ENCODE measurements around the gene SPATA6.
"Not testable (repeated sequence)": the region's sequence is repeated elsewhere in the genome, so short reads cannot be mapped to it uniquely, and the experiment has no call there.

Gene SPATA6

DNA sequence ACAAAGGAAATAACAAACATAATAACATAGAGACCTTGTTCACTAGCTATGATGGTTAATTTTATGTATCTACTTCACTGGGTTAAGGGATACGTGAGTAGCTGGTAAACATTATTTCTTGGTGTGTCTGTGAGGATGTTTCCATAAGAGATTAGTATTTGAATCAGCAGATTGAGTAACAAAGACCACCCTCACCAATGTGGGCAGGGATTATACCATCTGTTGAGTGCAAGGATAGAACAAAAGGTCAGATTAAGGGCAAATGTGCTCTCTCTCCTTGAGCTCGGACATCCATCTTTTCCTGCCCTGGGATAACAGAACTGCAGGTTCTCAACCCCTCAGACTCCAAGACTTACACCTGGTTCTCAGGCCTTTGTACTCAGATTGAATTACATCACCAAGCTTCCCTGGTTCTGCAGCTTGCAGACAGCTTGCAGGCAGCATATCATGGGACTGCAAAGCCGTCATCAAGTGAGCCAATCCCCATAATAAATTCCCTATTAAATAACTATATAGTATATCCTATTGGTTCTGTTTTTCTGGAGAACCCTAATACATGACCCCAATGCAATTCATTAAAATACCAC is 9.2 kb downstream of the SPATA6 start:
- in situ Hi-C loops (cut with MboI; ENCODE audit: low sequenced_read_pairs), result no loop called here

DNA sequence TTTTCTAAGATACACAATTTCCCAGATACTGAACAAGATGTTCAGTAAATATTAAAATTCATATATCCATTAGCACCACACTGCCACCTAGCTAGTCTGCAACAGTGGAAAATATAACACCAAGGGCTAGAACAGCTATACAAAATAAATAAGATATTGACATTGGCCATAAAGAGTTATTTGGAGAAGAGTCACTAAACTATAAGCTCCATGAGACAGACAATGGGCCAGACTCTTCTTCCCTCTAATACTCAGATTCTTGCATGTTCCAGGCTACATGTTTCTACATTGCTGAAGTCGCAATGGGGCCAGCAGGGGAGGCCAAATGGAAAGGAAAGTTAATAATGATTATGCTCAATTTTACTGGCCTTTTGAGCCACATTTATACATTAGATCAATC is 21.5 kb downstream of the SPATA6 start:
- in situ Hi-C loops (cut with MboI; ENCODE audit: low sequenced_read_pairs), result no loop called here

DNA sequence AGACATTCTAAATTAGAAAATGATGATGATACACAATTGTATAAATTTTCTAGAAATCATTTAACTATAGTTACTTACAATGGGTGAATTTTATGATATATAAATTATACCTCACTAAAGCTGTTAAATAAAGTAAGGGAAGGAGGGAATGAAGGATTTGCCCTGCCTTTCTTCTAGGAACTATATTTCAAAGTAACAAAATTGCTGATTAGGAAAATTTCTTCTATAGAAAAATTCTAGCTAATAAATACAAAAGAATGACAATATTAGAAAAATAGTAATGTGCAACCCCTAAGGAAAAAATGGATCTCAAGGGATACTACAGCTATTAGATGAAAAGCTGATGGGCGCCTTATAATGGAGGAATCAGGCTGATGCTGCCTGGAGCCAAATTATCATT is 23.1 kb downstream of the SPATA6 start:
- in situ Hi-C loops (cut with MboI; ENCODE audit: low sequenced_read_pairs), result no loop called here

GRCh38 chr1:48444186-48444585 is 27.8 kb downstream of the SPATA6 start:
- in situ Hi-C loops (cut with MboI; ENCODE audit: low sequenced_read_pairs), result not testable (repeated sequence)

- in situ Hi-C loops (cut with MboI; ENCODE audit: low sequenced_read_pairs), result no loop called here
Measured at GRCh38 chr1:48442864-48443619, 29.0 kb downstream of the SPATA6 start.

DNA sequence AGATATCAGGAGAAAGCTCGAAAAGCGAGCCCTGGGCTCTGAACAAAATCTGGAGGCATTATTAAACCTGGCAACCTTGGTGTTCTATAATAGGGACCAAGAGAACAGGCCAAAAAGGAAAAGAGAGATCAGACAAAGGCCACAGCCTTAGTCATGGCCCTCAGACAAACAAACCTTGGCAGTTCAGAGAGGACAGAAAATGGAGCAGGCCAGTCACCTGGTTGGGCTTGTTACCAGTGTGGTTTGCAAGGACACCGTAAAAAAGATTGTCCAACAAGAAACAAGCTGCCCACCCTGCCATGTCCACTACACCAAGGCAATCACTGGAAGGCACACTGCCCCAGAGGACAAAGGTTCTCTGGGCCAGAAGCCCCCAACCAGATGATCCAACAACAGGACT is 31.2 kb downstream of the SPATA6 start:
- in situ Hi-C loops (cut with MboI; ENCODE audit: low sequenced_read_pairs), result not testable (repeated sequence)

DNA sequence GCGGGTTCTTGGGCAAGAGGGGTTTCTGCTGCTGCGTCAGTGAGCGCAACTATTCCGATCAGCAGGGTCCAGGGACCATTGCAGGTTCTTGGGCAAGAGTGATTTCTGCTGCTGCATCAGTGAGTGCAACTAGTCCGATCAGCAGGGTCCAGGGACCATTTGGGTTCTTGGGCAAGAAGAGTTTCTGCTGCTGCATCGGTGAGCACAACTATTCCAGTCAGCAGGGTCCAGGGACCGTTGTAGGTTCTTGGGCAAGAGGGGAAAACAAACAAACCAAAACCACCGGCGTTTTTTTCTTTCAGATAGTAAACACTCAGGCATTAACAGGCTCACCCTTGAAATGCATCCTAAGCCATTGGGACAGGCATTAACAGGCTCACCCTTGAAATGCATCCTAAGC is 32.6 kb downstream of the SPATA6 start:
- in situ Hi-C loops (cut with MboI; ENCODE audit: low sequenced_read_pairs), result no loop called here

DNA sequence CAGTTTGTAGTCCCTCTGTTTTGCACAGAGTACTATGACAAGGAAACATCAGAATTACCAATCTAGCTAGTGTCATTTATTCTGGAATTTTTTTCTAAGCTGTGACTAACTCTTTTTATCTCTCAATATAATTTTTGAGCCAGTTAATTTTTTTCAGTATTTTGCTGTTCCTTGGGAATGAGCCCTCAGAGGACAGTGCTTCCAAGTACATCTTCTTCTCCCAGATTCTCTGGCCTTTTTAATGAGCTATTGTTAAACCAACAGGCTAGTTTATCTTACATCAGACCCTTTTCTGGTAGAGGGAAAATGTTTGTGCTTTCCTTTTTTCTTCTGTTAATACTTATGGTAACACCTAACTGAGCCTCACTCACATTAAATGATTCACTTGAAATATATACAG is 34.6 kb downstream of the SPATA6 start:
- in situ Hi-C loops (cut with MboI; ENCODE audit: low sequenced_read_pairs), result not testable (repeated sequence)

- in situ Hi-C loops (cut with MboI; ENCODE audit: low sequenced_read_pairs), result not testable (repeated sequence)
Measured at GRCh38 chr1:48435312-48436002, 36.5 kb downstream of the SPATA6 start.

- in situ Hi-C loops (cut with MboI; ENCODE audit: low sequenced_read_pairs), result no loop called here
Measured at GRCh38 chr1:48430832-48431231, 41.2 kb downstream of the SPATA6 start.

- in situ Hi-C loops (cut with MboI; ENCODE audit: low sequenced_read_pairs), result no loop called here
Measured at GRCh38 chr1:48422009-48422408, 50.0 kb downstream of the SPATA6 start.

DNA sequence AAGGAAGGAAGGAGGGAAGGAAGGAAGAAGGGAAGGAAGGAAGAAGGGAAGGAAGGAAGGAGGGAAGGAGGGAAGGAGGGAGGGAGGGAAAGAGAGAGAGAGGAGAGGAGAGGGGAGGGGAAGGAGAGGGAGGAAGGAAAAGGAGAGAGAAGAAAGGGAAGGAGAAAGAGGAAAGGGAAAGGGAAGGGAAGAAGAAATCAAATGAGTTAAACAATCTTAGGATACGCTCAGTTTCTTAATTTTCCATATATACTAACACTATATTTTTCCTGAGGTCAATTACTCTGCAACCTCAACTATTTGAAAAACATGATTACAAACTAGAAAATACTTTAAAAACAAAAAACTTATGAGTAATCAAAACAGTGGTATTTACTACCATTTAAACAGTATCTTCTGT is 53.3 kb downstream of the SPATA6 start:
- in situ Hi-C loops (cut with MboI; ENCODE audit: low sequenced_read_pairs), result no loop called here

GRCh38 chr1:48415050-48415449 is 57.0 kb downstream of the SPATA6 start:
- in situ Hi-C loops (cut with MboI; ENCODE audit: low sequenced_read_pairs), result no loop called here

GRCh38 chr1:48414264-48414663 is 57.7 kb downstream of the SPATA6 start:
- in situ Hi-C loops (cut with MboI; ENCODE audit: low sequenced_read_pairs), result no loop called here

DNA sequence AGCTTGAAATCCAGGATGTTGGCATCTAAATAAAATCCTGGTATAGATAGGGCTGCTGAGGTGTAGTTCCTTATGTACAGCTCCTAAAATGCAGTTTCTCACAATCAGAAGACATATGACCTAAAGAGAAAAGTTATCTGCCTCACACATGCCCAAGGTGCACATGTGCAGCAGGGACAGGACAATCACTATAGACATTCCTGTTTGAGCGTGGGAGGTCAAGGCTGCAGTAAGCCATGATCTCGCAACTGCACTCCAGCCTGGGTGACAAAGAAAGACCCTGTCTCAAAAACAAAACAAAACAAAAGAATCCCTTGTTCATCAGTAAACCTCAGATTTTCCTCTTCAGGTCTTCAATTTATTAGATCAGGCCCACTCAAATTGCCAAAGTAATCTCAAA is 66.1 kb downstream of the SPATA6 start:
- in situ Hi-C loops (cut with MboI; ENCODE audit: low sequenced_read_pairs), result no loop called here

GRCh38 chr1:48405400-48405799 is 66.6 kb downstream of the SPATA6 start:
- in situ Hi-C loops (cut with MboI; ENCODE audit: low sequenced_read_pairs), result no loop called here

- in situ Hi-C loops (cut with MboI; ENCODE audit: low sequenced_read_pairs), result no loop called here
Measured at GRCh38 chr1:48402599-48402998, 69.4 kb downstream of the SPATA6 start.

GRCh38 chr1:48396208-48396607 is 75.8 kb downstream of the SPATA6 start:
- in situ Hi-C loops (cut with MboI; ENCODE audit: low sequenced_read_pairs), result no loop called here

DNA sequence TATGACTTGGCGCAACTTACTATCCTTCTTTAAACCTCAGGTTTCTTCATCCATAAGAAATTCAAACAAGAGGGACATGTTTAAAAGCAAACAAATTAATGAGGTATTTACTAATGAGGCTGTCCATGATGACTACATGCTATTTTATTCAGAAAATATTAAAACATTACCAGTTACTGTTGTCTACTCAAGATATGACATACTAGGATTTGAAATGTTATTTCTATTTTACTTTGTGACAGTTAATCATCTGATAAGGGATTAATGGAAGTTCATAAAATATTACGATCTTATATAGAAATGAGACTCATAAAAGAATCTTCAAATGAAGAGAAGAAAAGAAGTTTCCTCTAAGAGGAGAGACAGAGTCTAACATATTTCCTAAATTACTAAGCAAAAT is 80.1 kb downstream of the SPATA6 start:
- in situ Hi-C loops (cut with MboI; ENCODE audit: low sequenced_read_pairs), result no loop called here

- in situ Hi-C loops (cut with MboI; ENCODE audit: low sequenced_read_pairs), result no loop called here
Measured at GRCh38 chr1:48387409-48387808, 84.6 kb downstream of the SPATA6 start.

GRCh38 chr1:48374785-48375184 is 97.2 kb downstream of the SPATA6 start:
- in situ Hi-C loops (cut with MboI; ENCODE audit: low sequenced_read_pairs), result no loop called here

DNA sequence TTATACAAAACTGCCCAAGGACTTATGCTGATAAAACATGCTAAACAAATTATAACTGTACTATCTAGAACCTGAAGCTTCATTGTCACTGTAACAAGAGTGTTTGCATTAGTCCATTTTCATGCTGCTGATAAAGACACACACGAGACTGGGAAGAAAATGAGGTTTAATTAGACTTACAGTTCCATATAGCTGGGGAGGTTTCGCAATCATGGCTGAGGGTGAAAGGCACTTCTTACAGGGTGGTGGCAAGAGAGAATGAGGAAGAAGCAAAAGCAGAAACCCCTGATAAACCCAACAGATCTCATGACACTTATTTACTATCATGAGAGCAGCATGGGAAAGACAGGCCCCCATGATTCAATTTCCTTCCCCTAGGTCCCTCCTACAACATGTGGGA is 100.4 kb downstream of the SPATA6 start:
- in situ Hi-C loops (cut with MboI; ENCODE audit: low sequenced_read_pairs), result no loop called here
